A673 (cell line): Measurements from ENCODE around the gene GAS7.

Source experiments
- CTCF ChIP-seq: fragments of 300-800, 200-600 bp; sonication (generic); conservative IDR thresholded peaks from 2 replicates; pipeline ENCODE4 v1.5.1; 2017; ENCODE audit warnings: low read depth, mild to moderate bottlenecking, antibody characterized with exemption, low read length, moderate library complexity, mixed read lengths
- EZH2 ChIP-seq: fragments of 200-600 bp; sonication (generic); IDR thresholded peaks from 2 replicates; pipeline ENCODE4 v1.6.1; 2017; ENCODE audit warnings: borderline replicate concordance, low read depth, mild to moderate bottlenecking, mixed read lengths, antibody characterized with exemption, low read length; ENCODE audit not compliant: poor library complexity, severe bottlenecking

- TF ChIP-seq CTCF = no peak
- no peak for TF ChIP-seq EZH2
Observed at GRCh38 chr17:10170233-10170632, 28.2 kb downstream of the GAS7 start.
